GM08714 (cell line): ENCODE data around the gene HSPB6.
"Not testable (repeated sequence)": the region's sequence is repeated elsewhere in the genome, so short reads cannot be mapped to it uniquely, and the experiment has no call there.

Source experiments
- H3K4me3 ChIP-seq: fragments of 200-500 bp; sonication (Bioruptor generic); 2 replicates; pipeline ENCODE4 v1.5.1; 2014; ENCODE audit warnings: mild to moderate bottlenecking, low read length, inconsistent platforms
- ZNF274 ChIP-seq: IDR thresholded peaks from 2 replicates; pipeline ENCODE4 v1.6.1; 2012; ENCODE audit warnings: mild to moderate bottlenecking, low read depth, low read length

Gene HSPB6

DNA sequence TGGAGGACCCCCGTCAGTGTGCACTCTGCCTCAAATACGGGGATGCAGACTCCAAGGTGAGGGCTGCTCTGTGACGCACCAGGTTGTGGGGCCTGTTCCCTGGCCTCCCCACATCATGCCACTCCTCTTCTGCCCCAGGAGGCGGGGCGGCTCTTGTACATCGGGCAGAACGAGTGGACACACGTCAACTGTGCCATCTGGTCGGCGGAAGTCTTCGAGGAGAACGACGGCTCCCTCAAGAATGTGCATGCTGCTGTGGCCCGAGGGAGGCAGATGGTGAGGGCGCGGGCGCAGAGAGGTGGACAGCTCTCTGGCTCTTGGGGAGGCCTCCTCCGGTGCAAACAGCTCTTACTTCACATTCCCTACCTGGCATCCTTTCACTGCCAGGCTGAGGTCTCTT lies 27.8 kb downstream of the HSPB6 start:
- TF ChIP-seq ZNF274: no peak
- H3K4me3 ChIP-seq: no peak overlapping the region

DNA sequence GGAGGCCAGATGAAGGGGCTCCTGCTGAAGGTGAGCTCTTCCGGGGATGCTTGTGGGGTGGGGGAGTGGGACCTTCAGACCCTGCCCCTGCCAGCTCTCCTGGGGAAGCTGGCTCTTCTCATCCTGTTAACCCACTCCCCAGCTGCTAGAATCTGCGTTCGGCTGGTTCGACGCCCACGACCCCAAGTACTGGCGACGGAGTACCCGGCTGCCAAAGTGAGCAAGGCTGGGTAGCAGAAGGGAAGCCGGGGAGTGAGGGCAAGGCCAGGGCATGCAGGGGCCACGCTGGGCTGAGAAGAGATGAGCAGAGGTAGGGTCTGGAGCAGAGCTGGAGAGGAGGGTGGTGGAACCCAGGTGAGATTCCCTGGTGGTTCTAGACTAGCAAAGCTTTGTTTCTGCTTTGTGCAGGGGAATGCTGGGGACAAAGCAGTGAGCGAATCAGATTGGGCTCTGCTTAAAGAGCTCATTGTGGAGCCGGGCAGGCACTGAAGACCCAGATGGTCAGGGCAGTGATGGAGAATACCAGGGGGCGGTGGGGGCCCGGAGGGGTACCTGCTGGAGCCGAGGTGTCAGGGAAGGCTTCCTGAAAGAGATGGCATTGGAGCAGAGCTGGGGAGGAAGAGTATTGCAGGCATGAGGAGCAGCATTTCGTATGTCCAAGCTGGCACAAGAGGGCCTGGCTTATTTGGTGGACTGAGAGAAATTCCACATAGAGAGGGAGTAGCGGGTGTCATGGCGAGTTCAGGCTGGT lies 28.7 kb downstream of the HSPB6 start:
- H3K4me3 ChIP-seq: no peak overlapping the region
- no peak for TF ChIP-seq ZNF274

DNA sequence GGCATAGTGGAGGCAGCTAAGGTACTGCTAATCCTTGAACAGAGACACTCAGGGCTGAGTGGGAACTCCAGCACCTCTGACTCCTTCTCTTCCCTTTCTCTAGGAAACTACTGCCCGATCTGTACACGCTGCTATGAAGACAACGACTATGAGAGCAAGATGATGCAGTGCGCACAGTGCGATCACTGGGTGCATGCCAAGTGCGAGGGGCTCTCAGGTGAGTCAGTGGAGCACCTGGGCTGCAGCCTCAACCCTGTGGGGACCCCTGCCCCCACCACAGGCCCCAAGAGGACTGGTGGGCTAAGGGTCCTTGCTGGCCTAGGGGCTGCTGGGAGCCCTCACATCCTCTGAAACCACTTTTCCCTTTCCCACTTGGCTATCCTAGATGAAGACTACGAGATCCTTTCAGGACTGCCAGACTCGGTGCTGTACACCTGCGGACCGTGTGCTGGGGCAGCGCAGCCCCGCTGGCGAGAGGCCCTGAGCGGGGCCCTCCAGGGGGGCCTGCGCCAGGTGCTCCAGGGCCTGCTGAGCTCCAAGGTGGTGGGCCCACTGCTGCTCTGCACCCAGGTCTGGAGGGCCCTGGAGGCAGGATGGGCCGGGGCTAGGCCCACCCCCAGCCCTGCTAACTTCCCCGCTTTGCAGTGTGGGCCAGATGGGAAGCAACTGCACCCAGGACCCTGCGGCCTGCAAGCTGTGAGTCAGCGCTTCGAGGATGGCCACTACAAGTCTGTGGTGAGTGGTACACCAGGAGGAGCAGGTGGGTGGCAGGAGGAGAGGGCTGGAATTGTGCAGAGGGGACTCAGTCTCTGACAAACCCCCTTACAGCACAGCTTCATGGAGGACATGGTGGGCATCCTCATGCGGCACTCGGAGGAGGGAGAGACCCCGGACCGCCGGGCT lies 29.5 kb downstream of the HSPB6 start:
- no peak overlapping the region for H3K4me3 ChIP-seq
- TF ChIP-seq ZNF274: no peak

DNA sequence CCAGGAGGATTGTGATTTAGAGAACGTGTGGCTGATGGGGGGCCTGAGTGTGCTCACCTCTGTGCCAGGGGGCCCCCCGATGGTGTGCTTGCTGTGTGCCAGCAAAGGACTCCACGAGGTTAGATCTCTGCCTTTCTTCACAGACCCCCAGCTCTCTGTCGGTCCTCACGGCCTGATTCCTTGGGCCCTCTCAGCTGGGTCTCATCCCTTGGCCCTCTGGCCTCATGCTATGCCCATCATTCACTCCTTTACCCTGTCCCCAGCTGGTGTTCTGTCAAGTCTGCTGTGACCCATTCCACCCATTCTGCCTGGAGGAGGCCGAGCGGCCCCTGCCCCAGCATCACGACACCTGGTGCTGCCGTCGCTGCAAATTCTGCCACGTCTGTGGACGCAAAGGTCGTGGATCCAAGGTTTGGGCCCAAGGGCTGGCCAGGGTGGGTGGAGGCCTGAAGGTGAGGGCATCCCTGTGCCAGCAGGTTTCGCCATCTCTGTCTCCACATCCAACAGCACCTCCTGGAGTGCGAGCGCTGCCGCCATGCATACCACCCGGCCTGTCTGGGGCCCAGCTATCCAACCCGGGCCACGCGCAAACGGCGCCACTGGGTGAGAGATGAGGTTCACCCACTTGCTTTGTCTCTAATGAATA lies 31.5 kb downstream of the HSPB6 start:
- no peak overlapping the region for H3K4me3 ChIP-seq
- TF ChIP-seq ZNF274: no peak

DNA sequence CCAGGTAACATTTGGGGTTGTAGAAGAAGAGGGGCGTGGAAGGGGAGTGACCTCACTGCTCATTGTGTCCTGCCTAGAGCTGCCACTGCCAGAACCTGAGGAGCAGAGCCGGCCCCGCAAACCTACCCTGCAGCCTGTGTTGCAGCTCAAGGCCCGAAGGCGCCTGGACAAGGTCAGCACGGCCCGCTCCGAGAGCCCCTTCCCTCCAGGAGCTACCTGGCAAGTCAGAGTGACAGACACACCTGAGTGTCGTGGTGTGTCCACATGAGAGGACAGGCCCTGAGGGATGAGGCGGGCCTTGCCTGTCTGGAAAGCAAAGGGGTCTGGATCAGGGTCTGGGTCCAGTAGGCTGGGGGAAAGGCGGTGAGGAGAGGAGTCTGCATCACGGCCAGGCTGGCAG lies 32.3 kb downstream of the HSPB6 start:
- no peak overlapping the region for H3K4me3 ChIP-seq
- no peak for TF ChIP-seq ZNF274

DNA sequence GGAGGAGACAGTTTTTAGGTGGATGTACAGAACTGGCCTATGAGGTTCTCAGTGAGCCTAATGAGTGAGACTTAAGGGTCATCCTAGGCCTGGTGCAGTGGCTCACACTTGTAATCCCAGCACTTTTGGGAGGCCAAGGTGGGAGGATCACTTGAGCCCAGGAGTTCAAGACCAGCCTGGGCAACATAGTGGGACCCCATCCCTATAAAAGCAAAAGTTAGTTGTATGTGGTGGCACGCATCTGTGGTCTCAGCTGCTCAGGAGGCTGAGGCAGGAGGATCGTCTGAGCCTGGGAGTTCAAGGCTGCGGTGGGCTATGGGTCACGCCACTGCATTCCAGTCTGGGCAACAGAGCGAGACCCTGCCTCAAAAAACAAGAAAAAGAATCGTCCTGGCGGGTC lies 32.7 kb downstream of the HSPB6 start:
- not testable (repeated sequence) for H3K4me3 ChIP-seq

DNA sequence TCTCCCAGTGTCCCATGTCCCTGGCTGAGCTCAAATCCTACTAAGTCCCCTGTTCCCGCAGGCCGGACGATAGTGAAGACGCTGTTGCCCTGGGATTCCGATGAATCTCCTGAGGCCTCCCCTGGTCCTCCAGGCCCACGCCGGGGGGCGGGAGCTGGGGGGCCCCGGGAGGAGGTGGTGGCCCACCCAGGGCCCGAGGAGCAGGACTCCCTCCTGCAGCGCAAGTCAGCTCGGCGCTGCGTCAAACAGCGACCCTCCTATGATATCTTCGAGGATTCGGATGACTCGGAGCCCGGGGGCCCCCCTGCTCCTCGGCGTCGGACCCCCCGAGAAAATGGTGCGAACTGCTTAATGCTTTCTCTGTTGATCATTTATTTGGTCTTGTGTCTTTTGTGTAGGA lies 33.2 kb downstream of the HSPB6 start:
- no peak overlapping the region for H3K4me3 ChIP-seq
- TF ChIP-seq ZNF274: no peak

DNA sequence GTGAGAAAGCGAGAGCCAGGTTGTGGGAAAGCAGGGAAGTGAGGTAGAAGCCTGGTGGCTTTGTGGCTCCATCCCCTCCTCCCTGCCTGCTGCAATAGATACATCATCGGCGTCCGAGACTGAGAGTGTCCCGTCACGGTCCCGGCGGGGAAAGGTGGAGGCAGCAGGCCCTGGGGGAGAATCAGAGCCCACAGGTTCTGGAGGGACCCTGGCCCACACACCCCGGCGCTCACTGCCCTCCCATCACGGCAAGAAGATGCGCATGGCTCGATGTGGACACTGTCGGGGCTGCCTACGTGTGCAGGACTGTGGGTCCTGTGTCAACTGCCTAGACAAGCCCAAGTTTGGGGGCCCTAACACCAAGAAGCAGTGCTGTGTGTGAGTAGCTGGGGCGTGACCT lies 33.9 kb downstream of the HSPB6 start:
- no peak for TF ChIP-seq ZNF274
- no peak overlapping the region for H3K4me3 ChIP-seq

DNA sequence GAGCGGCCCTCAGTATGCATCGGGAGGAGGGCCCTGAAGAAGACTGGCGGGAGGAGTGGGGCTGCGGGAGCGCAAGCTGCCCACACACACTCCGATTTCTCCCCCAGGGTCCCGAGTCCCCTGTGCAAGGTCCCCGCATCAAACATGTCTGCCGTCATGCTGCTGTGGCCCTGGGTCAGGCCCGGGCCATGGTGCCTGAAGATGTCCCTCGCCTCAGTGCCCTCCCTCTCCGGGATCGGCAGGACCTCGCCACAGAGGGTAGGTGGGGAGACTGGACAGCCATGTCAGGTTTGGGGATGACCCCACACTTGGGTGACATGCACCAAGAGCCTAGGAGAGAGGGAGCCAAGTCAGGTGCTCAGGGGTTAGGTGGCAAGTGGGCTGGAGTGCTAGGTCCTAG lies 34.4 kb downstream of the HSPB6 start:
- H3K4me3 ChIP-seq: no peak overlapping the region
- TF ChIP-seq ZNF274: no peak

DNA sequence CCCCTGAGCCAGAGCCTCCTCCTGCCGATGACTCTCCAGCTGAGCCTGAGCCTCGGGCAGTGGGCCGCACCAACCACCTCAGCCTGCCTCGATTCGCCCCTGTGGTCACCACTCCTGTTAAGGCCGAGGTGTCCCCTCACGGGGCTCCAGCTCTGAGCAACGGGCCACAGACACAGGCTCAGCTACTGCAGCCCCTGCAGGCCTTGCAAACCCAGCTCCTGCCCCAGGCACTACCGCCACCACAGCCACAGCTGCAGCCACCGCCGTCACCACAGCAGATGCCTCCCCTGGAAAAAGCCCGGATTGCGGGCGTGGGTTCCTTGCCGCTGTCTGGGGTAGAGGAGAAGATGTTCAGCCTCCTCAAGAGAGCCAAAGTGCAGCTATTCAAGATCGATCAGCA lies 35.5 kb downstream of the HSPB6 start:
- TF ChIP-seq ZNF274: no peak
- H3K4me3 ChIP-seq: no peak overlapping the region

DNA sequence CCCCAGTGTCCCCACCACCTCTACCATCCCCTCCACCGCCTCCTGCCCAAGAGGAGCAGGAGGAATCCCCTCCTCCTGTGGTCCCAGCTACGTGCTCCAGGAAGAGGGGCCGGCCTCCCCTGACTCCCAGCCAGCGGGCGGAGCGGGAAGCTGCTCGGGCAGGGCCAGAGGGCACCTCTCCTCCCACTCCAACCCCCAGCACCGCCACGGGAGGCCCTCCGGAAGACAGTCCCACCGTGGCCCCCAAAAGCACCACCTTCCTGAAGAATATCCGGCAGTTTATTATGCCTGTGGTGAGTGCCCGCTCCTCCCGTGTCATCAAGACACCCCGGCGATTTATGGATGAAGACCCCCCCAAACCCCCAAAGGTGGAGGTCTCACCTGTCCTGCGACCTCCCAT lies 36.2 kb downstream of the HSPB6 start:
- H3K4me3 ChIP-seq: no peak overlapping the region
- no peak for TF ChIP-seq ZNF274

DNA sequence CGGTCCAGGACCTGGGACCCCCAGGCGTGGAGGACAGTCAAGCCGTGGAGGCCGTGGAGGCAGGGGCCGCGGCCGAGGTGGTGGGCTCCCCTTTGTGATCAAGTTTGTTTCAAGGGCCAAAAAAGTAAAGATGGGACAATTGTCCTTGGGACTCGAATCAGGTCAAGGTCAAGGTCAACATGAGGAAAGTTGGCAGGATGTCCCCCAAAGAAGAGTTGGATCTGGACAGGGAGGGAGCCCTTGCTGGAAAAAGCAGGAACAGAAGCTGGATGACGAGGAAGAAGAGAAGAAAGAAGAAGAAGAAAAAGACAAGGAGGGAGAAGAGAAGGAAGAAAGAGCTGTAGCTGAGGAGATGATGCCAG lies 36.7 kb downstream of the HSPB6 start:
- no peak for TF ChIP-seq ZNF274
- H3K4me3 ChIP-seq: no peak overlapping the region

DNA sequence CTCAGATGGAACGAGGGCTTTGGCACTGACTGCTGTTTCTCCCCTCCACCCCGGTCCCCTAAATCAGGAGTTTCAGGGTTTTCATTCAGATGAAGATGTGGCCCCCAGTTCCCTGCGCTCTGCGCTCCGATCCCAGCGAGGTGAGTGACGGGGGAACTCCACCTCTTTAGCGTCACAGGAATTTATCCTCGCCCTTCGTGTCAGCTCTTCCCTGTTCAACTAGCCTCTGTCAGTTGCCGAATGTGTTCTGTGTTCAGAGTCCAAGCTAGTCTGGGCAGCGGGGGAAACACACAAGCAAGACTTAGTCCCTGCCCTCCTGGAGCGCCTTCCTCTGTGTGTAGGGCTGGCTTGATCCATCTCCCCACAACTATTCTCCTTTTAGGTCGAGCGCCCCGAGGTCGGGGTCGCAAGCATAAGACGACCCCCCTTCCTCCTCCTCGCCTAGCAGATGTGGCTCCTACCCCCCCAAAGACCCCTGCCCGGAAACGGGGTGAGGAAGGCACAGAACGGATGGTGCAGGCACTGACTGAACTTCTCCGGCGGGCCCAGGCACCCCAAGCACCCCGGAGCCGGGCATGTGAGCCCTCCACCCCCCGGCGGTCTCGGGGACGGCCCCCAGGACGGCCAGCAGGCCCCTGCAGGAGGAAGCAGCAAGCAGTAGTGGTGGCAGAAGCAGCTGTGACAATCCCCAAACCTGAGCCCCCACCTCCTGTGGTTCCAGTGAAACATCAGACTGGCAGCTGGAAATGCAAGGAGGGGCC lies 37.2 kb downstream of the HSPB6 start:
- no peak for TF ChIP-seq ZNF274
- H3K4me3 ChIP-seq: peak overlapping the region; percentile 83; the same call in 1 of the 2 replicates
